ENCODE data around the gene EXO1. TPM values are rescaled to one million over a fixed set of nuclear protein-coding genes. Genes with fewer than 3 reads are reported as not detected.

The EXO1 gene
- total RNA-seq, 6 experiments from 2014 or later = 0.29 to 1.7 (median 0.62) TPM; not detected in 1

DNA sequence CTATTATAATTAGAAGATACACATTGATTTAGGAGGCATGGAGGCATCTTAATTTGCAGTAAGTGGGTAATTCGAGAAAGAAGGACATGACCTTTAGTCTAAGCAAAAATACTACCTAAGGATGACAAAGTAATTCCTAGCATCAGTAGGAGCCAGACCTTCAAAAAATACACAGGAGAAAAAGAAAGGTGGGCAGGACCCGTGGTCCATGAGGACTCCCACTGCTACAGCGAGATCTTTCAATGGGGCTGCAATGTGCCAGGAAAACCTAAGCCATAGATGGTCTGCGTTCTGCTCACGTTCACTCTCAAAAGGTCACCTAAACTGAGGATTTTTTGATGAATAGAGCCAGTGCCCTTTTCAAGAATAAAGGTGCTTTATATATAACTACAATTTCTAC, 10.6 kb upstream of the EXO1 start:
- ATAC-seq (no peak), DNase-seq (no peak)
- Histone ChIP-seq H3K4me3 (no peak overlapping the region), H3K36me3 (no peaks in the 10 kb centered on the region), H3K27ac (no peak overlapping the region), H3K27me3 (no peaks in the 10 kb centered on the region), H3K4me1 (no peaks in the 10 kb centered on the region), H3K9me3 (no peaks in the 10 kb centered on the region)
- TF ChIP-seq, protein P1, sequence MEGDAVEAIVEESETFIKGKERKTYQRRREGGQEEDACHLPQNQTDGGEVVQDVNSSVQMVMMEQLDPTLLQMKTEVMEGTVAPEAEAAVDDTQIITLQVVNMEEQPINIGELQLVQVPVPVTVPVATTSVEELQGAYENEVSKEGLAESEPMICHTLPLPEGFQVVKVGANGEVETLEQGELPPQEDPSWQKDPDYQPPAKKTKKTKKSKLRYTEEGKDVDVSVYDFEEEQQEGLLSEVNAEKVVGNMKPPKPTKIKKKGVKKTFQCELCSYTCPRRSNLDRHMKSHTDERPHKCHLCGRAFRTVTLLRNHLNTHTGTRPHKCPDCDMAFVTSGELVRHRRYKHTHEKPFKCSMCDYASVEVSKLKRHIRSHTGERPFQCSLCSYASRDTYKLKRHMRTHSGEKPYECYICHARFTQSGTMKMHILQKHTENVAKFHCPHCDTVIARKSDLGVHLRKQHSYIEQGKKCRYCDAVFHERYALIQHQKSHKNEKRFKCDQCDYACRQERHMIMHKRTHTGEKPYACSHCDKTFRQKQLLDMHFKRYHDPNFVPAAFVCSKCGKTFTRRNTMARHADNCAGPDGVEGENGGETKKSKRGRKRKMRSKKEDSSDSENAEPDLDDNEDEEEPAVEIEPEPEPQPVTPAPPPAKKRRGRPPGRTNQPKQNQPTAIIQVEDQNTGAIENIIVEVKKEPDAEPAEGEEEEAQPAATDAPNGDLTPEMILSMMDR (IDR thresholded peaks at IDR 0.05) = no peak
- no peak for TF ChIP-seq POLR2A (IDR thresholded peaks at IDR 0.05)
- WGBS (ENCODE audit: insufficient coverage, low coverage, low lambda C conversion rate, missing lambda C conversion rate) = 70% methylated on average over 5 of the region's 5 CpGs
- intact Hi-C loops (cut with DNase I) = loop anchor here (10.0 kb wide), 2 partner anchors 203 to 223 kb away; no protein-coding TSS in a partner anchor

GRCh38 chr1:241837901-241838300, 10.1 kb upstream of the EXO1 start:
- DNase-seq (no peak), ATAC-seq (no peak)
- H3K36me3 ChIP-seq = no peaks in the 10 kb centered on the region
- H3K27ac ChIP-seq = no peak overlapping the region
- H3K4me1 ChIP-seq = no peaks in the 10 kb centered on the region
- H3K27me3 ChIP-seq = no peaks in the 10 kb centered on the region
- intact Hi-C loops (cut with DNase I) = loop anchor here (10.0 kb wide), 2 partner anchors 203 to 223 kb away; no protein-coding TSS in a partner anchor
- 56% methylated on average over 3 of the region's 4 CpGs for WGBS (ENCODE audit: insufficient coverage, low coverage, low lambda C conversion rate, missing lambda C conversion rate)
- H3K9me3 ChIP-seq = no peaks in the 10 kb centered on the region
- TF ChIP-seq POLR2A (IDR thresholded peaks at IDR 0.05) = no peak
- TF ChIP-seq, protein P1 (IDR thresholded peaks at IDR 0.05) = no peak
- H3K4me3 ChIP-seq = no peak overlapping the region

DNA sequence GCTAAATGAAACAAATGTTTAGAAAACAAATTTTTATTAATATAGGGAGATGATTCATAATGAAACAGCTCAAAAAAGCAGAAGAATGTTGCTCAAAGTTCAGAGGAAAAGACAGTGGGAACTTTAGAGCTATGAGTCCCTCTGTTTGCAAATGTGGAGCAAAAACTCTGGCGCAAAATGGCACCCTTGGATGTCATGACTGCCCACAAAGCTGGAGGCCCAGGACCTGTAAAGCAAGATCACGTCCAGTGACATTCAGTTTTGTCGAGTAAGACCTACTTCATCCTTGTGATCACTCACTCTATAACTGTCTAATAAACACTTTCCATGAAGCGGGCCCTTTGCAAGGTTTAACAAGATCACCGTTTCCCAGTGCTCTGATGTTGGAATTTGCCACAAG, 9.1 kb upstream of the EXO1 start:
- intact Hi-C loops (cut with DNase I) = loop anchor here (10.0 kb wide), 2 partner anchors 204 to 224 kb away; no protein-coding TSS in a partner anchor
- no peak overlapping the region for H3K27ac ChIP-seq
- H3K4me1 ChIP-seq = no peaks in the 10 kb centered on the region

GRCh38 chr1:241839369-241839979, 8.5 kb upstream of the EXO1 start:
- ATAC-seq = peak in 2 of 4 donors; percentile 40 to 54
- intact Hi-C loops (cut with DNase I) = loop anchor here (10.0 kb wide), 2 partner anchors 205 to 225 kb away; no protein-coding TSS in a partner anchor

More for the DNA sequence above, 9.1 kb upstream of the EXO1 start:
- Histone ChIP-seq H3K9me3 (no peaks in the 10 kb centered on the region), H3K36me3 (no peaks in the 10 kb centered on the region), H3K27me3 (no peaks in the 10 kb centered on the region), H3K4me3 (no peak overlapping the region)
- no peak for DNase-seq
- ATAC-seq = no peak
- WGBS (ENCODE audit: insufficient coverage, low coverage, low lambda C conversion rate, missing lambda C conversion rate) = 100% methylated on average over 2 of the region's 5 CpGs
- TF ChIP-seq, protein P1 (IDR thresholded peaks at IDR 0.05) = no peak
- TF ChIP-seq POLR2A (IDR thresholded peaks at IDR 0.05) = no peak

More at GRCh38 chr1:241839369-241839979, 8.5 kb upstream of the EXO1 start:
- WGBS (ENCODE audit: insufficient coverage, low coverage, low lambda C conversion rate, missing lambda C conversion rate) = 89% methylated on average over 6 of the region's 6 CpGs
- no peaks in the 10 kb centered on the region for H3K27me3 ChIP-seq
- no peak overlapping the region for H3K4me3 ChIP-seq
- TF ChIP-seq, protein P1 (IDR thresholded peaks at IDR 0.05) = no peak
- TF ChIP-seq POLR2A (IDR thresholded peaks at IDR 0.05) = no peak
- no peak for DNase-seq
- H3K4me1 ChIP-seq = no peaks in the 10 kb centered on the region
- H3K27ac ChIP-seq = no peak overlapping the region
- H3K36me3 ChIP-seq = no peaks in the 10 kb centered on the region
- H3K9me3 ChIP-seq = no peaks in the 10 kb centered on the region

All from right lobe of liver (tissue), 6 donors.